COLO668 (cell line): ENCODE results near the gene SHC3.

ENCODE experiments used
- DNase-seq: peaks from one replicate; lab custom pipeline; 2025; ENCODE audit not compliant: unreplicated experiment; lab: John Stamatoyannopoulos, UW

SHC3 gene

GRCh38 chr9:89154651-89155336 is 23.8 kb downstream of the SHC3 start:
- DNase-seq, result no peak

GRCh38 chr9:89154218-89154617 is 24.4 kb downstream of the SHC3 start:
- no peak for DNase-seq

GRCh38 chr9:89153232-89154017 is 25.2 kb downstream of the SHC3 start:
- DNase-seq, result no peak

GRCh38 chr9:89149726-89150125 is 28.9 kb downstream of the SHC3 start:
- DNase-seq, result no peak

- DNase-seq, result no peak
Observed at GRCh38 chr9:89145097-89145496, 33.5 kb downstream of the SHC3 start.

- no peak for DNase-seq
Observed at GRCh38 chr9:89144238-89144637, 34.4 kb downstream of the SHC3 start.

GRCh38 chr9:89143266-89143665 is 35.4 kb downstream of the SHC3 start:
- no peak for DNase-seq

- no peak for DNase-seq
Observed at GRCh38 chr9:89139455-89139854, 39.2 kb downstream of the SHC3 start.

- DNase-seq, result no peak
Observed at GRCh38 chr9:89138463-89139390, 39.9 kb downstream of the SHC3 start.

- DNase-seq, result no peak
Observed at GRCh38 chr9:89137542-89138462, 40.8 kb downstream of the SHC3 start.

- DNase-seq, result no peak
Observed at GRCh38 chr9:89135591-89136166, 42.9 kb downstream of the SHC3 start.

- no peak for DNase-seq
Observed at GRCh38 chr9:89134709-89135108, 43.9 kb downstream of the SHC3 start.

GRCh38 chr9:89122949-89123348 is 55.7 kb downstream of the SHC3 start:
- DNase-seq, result no peak

GRCh38 chr9:89120704-89121103 is 57.9 kb downstream of the SHC3 start:
- no peak for DNase-seq

- no peak for DNase-seq
Observed at GRCh38 chr9:89116805-89117192, 61.8 kb downstream of the SHC3 start.

- DNase-seq, result no peak
Observed at GRCh38 chr9:89116064-89116804, 62.4 kb downstream of the SHC3 start.

GRCh38 chr9:89115426-89115825 is 63.2 kb downstream of the SHC3 start:
- no peak for DNase-seq

GRCh38 chr9:89114741-89115140 is 63.9 kb downstream of the SHC3 start:
- DNase-seq, result no peak

GRCh38 chr9:89113851-89114250 is 64.8 kb downstream of the SHC3 start:
- DNase-seq, result no peak
